Duodenal mucosa (tissue), 2 donors: ENCODE data around the gene AKAP6.
"Not testable (repeated sequence)": the region's sequence is repeated elsewhere in the genome, so short reads cannot be mapped to it uniquely, and the experiment has no call there.

Source experiments
- H3K27ac ChIP-seq: one replicate; pipeline ENCODE4 v1.7.0; 2013; ENCODE audit warnings: low read depth, low read length
- H3K27me3 ChIP-seq, 2 donors: one replicate each; pipeline ENCODE4 v1.7.0; 2013; ENCODE audit warnings: low read length in 2 of 2, control low read depth in 1 of 2; ENCODE audit not compliant: insufficient read depth in 2 of 2, control insufficient read depth in 1 of 2
- H3K36me3 ChIP-seq, 2 donors: one replicate each; pipeline ENCODE4 v1.7.0; 2013; ENCODE audit warnings: low read length in 2 of 2, control low read depth in 1 of 2; ENCODE audit not compliant: insufficient read depth in 2 of 2, control insufficient read depth in 1 of 2
- H3K4me1 ChIP-seq, 2 donors: one replicate each; pipeline ENCODE4 v1.7.0; 2013; ENCODE audit warnings: low read length in 2 of 2, control low read depth in 1 of 2; ENCODE audit not compliant: insufficient read depth in 2 of 2, control insufficient read depth in 1 of 2
- H3K4me3 ChIP-seq, 2 donors: one replicate each; pipeline ENCODE4 v1.7.0; 2013; ENCODE audit warnings: low read length in 2 of 2, low read depth in 1 of 2
- H3K9ac ChIP-seq, 2 donors: one replicate each; pipeline ENCODE4 v1.7.0; 2013; ENCODE audit warnings: low read length in 2 of 2, low read depth in 1 of 2
- H3K9me3 ChIP-seq, 2 donors: one replicate each; pipeline ENCODE4 v1.7.0; 2013; ENCODE audit warnings: low read length in 2 of 2, control low read depth in 1 of 2; ENCODE audit not compliant: control insufficient read depth in 1 of 2

AKAP6 gene

DNA sequence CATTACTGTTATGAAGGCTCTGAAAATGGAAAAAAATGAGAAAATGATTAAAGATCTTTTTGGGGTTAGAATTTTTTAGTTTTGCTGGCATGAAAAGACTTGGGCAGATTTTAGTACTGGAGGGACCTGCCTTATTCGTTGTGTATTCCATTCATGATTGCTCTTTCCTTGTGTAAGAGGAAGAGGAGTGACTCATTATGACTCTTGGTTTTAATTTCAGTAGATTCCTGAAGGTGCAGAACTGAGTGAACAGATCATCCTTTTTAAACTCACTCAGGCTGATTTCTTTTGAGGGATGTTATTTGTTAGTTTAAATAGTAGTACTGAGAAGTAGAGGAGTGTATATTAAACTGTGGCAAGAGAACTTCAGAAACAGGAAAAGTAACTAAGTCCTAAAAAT, 41.6 kb downstream of the AKAP6 start:
- H3K9me3 ChIP-seq: no peaks in the 10 kb centered on the region
- H3K27me3 ChIP-seq: no peaks in the 10 kb centered on the region
- no peaks in the 10 kb centered on the region for H3K36me3 ChIP-seq
- H3K4me1 ChIP-seq: no peaks in the 10 kb centered on the region
- H3K9ac ChIP-seq: no peak overlapping the region
- no peak overlapping the region for H3K4me3 ChIP-seq
- H3K27ac ChIP-seq: no peak overlapping the region

DNA sequence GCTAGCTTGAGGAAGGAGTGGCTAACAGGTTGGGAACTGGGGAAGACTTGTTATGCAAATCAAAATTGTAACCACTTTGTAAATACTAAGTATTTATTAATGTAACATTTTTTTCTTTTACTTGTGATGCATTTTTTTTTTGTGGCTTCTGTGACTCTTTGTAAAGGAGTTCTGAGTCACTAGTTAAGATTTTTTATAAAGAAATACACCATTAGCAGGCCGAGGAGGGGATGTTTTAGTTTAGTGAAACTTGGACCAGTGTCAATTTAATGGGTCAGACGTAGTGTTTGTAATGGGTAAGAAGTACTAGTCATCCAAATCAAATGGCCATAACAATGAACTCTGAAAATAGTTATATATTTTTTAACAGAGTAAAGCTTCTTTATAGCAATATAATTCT, 43.1 kb downstream of the AKAP6 start:
- Histone ChIP-seq H3K9me3 (no peaks in the 10 kb centered on the region), H3K27ac (no peak overlapping the region), H3K27me3 (no peaks in the 10 kb centered on the region), H3K9ac (no peak overlapping the region), H3K4me1 (no peaks in the 10 kb centered on the region), H3K36me3 (no peaks in the 10 kb centered on the region), H3K4me3 (no peak overlapping the region)

DNA sequence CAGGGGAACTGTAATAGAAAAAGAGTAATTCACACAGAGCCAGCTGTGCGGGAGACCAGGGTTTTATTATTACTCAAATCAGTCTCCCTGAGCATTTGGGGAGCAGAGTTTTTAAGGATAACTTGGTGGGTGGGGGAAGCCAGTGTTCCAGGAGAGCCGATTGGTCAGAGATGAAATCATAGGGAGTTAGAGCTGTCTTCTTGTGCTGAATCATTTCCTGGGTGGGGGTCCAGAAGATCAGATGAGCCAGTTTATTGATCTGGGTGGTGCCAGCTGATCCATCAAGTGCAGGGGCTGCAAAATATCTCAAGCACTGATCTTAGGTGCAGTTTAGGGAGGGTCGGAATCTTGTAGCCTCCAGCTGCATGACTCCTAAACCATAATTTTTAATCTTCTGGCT, 44.1 kb downstream of the AKAP6 start:
- not testable (repeated sequence) for H3K36me3 ChIP-seq, H3K27me3 ChIP-seq, H3K9me3 ChIP-seq, H3K9ac ChIP-seq, H3K27ac ChIP-seq, H3K4me1 ChIP-seq, H3K4me3 ChIP-seq

DNA sequence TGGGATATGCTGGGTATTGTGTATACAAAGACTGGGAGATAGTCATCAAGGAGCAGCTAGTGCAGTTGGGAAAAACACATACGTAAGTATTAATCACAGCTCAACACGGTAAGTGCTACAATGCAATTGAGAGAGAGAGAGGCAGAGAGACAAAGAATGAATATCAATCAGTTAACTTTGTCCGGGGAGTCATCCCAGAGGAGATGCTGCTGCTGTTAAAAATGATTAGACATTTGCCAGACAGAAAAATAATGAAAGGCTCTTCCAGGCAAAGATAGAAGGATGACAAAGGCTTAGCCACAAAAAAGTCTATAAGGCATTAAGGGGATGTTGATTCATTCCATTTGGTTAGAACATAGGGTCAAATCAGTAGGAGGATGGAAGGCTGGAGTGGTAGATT, 45.1 kb downstream of the AKAP6 start:
- Histone ChIP-seq H3K27me3 (no peaks in the 10 kb centered on the region), H3K27ac (no peak overlapping the region), H3K36me3 (no peaks in the 10 kb centered on the region), H3K4me3 (no peak overlapping the region), H3K9me3 (no peaks in the 10 kb centered on the region), H3K9ac (no peak overlapping the region), H3K4me1 (no peaks in the 10 kb centered on the region)

DNA sequence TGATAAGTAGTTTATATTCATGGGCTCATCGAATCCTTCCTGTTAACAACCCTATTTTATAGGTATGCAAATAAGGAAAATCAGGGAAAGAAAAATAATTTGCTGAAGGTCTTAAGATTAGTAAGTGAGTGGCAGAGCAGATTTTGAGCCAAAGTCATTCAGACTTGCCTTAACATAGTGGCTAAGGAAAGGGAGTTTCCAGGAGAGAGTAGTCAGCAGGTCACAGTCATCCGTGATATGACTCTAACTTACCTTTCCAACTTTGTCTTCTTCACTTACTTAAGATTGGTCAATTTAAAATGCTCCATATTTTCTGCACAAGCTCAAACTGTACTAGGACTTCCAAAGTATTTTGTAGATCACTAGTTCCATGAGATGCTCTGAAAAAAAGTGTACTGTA, 46.6 kb downstream of the AKAP6 start:
- Histone ChIP-seq H3K27me3 (no peaks in the 10 kb centered on the region), H3K4me1 (no peaks in the 10 kb centered on the region)

DNA sequence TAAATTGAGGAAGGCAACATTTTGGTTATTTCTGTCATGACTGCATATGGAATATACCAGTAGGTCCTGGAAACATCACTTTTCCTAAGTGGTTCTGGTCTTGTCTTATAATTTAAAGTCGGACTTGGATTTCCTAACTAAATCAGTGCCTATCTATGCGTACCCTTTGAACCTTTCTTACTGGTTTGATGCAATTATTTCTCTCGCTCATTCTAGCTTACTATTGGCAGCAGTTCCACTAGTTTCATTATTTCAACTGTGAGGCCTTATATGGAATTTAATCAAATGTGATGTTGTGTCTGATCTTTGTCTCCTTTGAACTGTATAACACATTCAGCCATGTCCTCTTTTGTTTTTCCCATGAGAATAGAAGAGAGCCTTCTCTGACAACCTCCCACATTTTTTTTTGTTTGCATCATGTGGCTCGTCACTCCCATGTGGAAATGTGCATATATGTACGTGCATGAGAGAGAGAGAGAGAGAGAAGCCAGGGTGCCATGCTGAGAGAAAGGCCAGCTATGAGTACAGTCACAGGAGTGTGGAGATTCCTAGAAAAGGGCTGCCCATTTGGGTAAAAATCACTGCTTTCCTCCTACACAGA, 48.0 kb downstream of the AKAP6 start:
- Histone ChIP-seq H3K27me3 (no peaks in the 10 kb centered on the region), H3K27ac (no peak overlapping the region), H3K4me1 (no peaks in the 10 kb centered on the region), H3K9me3 (no peaks in the 10 kb centered on the region), H3K9ac (no peak overlapping the region), H3K4me3 (no peak overlapping the region), H3K36me3 (no peaks in the 10 kb centered on the region)

More for the DNA sequence above, 46.6 kb downstream of the AKAP6 start:
- no peak overlapping the region for H3K27ac ChIP-seq
- no peaks in the 10 kb centered on the region for H3K9me3 ChIP-seq
- H3K36me3 ChIP-seq: no peaks in the 10 kb centered on the region
- H3K4me3 ChIP-seq: no peak overlapping the region
- no peak overlapping the region for H3K9ac ChIP-seq

DNA sequence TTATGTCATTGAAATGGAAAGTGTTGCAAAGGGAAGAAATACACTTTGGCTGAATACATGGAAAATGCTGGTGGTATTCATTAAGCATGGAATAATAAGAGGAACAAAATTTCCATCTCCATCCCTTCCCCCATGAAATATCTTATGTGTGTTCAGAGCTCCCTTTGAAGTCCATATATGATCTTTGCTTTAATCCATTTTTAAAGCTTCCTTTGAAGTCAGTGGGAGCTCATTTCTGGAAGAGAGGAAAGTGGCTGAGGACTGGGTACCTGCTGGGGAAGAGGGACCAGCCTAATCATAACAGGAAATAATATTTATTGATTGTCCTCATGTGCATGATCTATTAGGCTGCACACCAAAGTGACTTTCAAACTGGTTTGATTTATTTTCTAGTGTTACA, 49.2 kb downstream of the AKAP6 start:
- H3K36me3 ChIP-seq: no peaks in the 10 kb centered on the region
- no peak overlapping the region for H3K4me3 ChIP-seq
- no peak overlapping the region for H3K27ac ChIP-seq
- H3K27me3 ChIP-seq: no peaks in the 10 kb centered on the region
- H3K9ac ChIP-seq: no peak overlapping the region
- no peaks in the 10 kb centered on the region for H3K4me1 ChIP-seq
- H3K9me3 ChIP-seq: no peaks in the 10 kb centered on the region

DNA sequence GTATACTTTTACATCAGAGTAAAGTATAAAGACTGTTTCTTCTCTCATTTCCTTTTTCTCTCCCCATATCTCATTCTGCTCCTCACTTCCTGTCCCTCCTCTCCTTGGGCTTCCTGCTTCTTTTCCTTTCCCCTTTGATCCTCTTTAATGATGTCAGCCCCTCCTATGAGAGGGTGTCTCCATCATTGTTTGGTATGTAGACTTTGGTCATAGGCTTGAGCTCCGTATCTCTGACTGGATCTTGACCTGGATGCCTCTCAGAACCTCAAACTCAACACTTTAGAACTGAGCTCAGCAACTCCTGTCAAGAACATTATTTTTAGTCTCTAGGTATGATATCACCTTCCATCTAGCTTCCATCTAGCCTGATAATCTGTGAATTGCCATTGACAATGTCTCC, 50.3 kb downstream of the AKAP6 start:
- Histone ChIP-seq H3K27ac (no peak overlapping the region), H3K4me3 (no peak overlapping the region), H3K9ac (no peak overlapping the region), H3K4me1 (peaks cover 0 to 3% of the 10 kb centered on the region in 2 donors), H3K36me3 (no peaks in the 10 kb centered on the region), H3K9me3 (no peaks in the 10 kb centered on the region), H3K27me3 (no peaks in the 10 kb centered on the region)

DNA sequence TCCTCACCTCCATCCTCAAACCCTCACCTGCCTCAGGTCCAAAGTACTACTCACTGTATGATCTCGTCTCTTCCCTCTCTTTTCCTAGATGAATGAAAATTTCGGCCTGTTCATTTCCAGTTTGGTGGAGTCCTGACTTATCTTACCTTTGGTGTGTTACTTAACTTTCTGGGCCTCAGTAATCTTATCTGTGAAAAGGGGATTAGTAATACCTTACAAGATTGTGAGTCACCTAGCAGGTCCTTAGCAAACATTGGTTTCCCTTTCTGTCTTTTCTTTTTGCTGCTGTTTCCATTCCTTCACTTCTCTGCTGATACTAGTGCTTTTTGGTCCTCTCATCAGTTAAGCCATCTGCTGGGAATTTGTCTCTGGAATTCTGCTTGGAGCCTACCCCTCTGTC, 52.8 kb downstream of the AKAP6 start:
- no peaks in the 10 kb centered on the region for H3K27me3 ChIP-seq
- no peaks in the 10 kb centered on the region for H3K9me3 ChIP-seq
- H3K4me3 ChIP-seq: no peak overlapping the region
- no peak overlapping the region for H3K27ac ChIP-seq
- peaks cover 0 to 5% of the 10 kb centered on the region in 2 donors for H3K4me1 ChIP-seq
- H3K36me3 ChIP-seq: no peaks in the 10 kb centered on the region
- no peak overlapping the region for H3K9ac ChIP-seq

DNA sequence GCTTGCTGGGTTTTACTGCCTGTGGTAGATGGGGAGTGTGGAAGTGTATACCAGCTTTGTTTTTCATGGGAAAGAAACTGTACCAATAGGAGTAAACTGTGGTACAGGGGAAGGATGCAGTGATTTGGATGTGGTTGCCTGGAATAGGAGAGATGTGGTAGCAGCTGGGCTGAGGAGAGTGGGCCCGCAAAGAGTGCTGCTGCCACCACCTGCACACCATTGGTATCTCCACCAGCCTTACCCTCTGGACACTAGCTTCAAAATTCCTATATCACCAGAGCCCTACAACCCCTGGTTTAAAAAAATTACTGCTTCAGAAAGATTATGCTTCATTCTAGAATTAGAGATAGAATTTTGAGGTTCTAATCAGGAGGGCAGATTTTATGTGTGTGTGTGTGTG, 53.6 kb downstream of the AKAP6 start:
- Histone ChIP-seq H3K27me3 (no peaks in the 10 kb centered on the region), H3K27ac (no peak overlapping the region), H3K9me3 (no peaks in the 10 kb centered on the region), H3K9ac (no peak overlapping the region), H3K4me1 (peaks cover 0 to 5% of the 10 kb centered on the region in 2 donors), H3K36me3 (no peaks in the 10 kb centered on the region), H3K4me3 (no peak overlapping the region)
